Urothelium cell line (cell line): ENCODE data around the gene SERINC5.
A peak's percentile ranks its signal among the peaks of the same experiment; 100 is the strongest.
"Not testable (repeated sequence)": the region's sequence is repeated elsewhere in the genome, so short reads cannot be mapped to it uniquely, and the experiment has no call there.

Experiments
- DNase-seq: peaks from one replicate; pipeline ENCODE4 v3.0.0; 2011; ENCODE audit warnings: low spot score, mixed read lengths
- FAIRE-seq: peaks from 2 replicates; lab custom pipeline; 2011; peaks lifted over from hg19 to GRCh38; lab: Jason Lieb, UNC

Gene SERINC5

DNA sequence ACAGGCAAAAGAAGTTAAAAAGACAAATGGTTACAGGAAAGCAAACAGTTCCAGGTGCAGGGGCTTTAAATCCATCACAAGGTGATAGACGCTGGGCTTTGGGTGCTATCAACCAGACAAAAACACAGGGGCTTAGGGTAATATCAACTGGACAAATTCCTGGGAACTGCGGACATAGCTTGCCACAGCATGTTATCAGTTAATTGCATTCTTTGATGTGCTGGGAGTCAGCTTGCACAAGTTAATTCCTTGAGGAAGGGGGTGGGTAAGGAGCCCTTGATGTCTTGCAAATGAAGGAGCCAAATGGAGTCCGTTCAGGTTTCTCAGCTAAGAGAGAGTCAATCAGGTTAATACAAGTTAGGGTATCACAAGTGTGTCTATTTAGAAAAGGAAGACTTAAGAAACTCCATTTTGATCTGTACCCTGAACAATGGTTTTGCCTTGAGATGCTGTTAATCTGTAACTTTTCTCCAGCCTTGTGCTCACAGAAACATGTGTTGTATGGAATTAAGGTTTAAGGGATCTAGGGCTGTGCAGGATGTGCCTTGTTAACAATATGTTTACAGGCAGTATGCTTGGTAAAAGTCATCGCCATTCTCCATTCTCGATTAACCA, 144.4 kb downstream of the SERINC5 start:
- DNase-seq, FAIRE-seq: not testable (repeated sequence)

DNA sequence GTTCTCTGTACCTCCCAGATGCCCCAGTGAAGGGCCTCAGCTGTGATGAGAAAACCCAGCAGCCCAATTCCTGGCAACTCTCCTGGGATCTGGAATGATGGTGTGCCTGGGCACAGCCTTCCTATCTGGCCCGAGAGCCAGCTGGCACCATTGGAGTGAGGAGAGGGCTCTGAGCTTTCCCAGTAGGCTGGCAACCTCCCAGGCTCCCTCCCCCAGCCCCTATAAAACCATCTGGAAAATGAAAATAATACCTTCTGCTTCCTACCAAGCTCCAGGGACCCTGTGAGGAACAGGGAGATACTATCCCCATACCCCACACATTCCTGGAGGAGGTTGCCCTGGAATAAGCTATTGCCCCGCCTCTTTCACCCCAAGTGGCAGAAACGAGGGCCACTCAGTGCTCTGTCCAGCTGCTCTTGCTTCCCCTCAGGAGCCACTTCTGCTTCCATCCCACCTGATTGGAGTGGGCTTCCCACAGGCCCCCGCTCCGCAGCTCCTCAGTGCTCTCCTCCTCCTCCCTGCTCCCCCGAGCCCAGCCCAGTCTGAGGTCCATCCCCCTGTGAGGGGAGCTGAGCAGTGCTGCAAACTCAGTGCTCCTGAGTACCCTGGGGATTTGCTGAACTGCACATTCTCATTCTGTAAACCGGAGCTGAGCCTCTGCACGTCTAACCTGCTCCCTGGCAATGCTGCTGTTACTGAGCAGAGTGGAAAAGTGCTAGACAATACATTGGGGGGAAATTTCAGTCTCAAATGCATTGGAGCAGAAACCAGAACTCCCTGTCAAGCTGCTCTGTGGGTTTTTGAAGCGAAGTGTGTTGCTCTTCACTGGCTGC, 146.0 kb downstream of the SERINC5 start:
- no peak for DNase-seq
- FAIRE-seq: no peak

DNA sequence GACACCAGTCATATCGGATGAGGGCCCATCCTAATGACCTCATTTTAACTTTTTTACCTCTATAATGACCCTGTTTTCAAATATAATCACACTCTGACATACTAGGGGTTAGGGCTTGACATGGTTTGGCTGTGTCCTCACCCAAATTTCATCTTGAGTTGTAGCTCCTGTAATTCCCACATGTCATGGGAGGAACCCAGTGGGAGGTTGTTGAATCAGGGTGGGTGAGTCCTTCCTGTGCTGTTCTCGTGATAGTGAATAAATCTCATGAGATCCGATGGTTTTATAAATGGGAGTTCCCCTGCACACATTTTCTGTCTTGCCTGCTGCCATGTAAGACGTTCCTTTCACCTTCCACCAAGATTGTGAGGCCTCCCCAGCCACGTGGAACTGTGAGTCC, 148.9 kb downstream of the SERINC5 start:
- FAIRE-seq: no peak
- DNase-seq: no peak

DNA sequence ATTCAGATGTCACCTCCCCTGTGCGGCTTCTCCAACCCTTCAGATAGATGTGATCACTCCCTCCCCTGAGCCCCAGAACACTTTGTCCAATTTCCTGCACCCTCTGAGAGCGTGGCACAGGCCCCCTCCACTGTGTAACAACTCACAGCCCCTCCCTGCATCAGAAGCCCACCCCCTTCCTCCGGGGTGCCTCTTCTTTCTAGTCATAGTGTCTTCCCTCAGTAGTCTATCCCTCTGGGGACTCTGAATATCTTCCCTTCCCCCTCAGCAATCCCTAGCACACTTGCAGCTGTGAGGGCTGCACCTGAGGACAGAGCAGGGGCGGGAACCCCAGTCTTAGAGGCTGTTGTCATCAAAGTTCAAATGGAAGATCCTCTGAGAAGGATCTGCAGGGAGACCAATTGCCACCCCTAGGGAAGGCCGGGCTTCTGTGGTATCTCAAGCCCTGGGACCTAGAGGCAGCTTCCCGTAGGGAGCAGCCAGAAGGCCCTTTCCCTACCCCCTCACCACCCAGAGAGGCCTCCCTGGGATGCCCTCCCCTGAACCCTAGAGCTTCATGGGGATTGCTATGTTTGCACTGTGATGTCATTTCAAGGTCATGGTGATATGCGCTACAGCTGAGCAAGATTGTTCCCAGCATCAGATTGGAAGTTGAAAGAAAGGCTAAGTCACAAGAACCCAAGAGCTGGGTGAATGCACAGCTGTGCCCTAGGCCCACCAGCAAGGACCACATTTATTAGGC, 150.0 kb downstream of the SERINC5 start:
- DNase-seq (no peak), FAIRE-seq (no peak)

DNA sequence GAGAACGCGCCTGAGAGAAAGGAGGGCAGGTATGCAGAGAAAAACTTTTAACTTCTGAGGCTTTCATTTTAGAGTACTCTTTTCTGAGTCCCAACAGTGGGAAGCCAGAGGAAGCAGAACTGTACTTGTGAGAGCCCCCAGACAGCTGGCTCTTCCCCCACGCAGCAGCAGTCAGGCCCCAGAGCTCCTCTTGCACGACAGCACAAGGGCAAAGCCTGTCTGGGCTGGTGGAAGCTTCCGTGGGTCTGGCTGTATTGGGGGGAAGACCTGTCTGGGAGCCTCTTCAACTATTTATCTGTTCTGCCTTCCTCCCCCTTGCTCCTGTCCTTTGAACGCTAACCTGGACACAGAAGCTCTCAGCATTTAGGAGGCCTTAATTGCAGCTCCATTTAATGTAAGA, 152.5 kb downstream of the SERINC5 start:
- FAIRE-seq (no peak), DNase-seq (no peak)

DNA sequence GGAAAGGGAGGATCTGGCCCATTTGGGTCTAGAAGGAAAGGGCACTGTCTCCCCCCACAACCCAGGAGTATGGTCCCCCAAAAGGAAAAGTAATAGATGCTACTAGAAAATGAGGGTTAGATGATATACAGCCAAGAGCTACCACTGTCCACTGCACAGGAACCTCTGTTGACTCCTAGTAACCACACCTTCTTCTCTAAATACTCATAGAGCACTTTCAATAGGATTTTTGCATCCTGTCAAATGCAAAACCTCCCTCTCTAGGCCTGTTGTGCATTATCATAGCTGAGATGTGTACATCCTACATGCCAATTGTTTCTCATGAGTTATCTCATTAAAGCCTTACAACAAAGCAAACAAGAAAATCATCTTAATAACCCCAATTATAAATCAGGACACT, 153.9 kb downstream of the SERINC5 start:
- DNase-seq (no peak), FAIRE-seq (no peak)

DNA sequence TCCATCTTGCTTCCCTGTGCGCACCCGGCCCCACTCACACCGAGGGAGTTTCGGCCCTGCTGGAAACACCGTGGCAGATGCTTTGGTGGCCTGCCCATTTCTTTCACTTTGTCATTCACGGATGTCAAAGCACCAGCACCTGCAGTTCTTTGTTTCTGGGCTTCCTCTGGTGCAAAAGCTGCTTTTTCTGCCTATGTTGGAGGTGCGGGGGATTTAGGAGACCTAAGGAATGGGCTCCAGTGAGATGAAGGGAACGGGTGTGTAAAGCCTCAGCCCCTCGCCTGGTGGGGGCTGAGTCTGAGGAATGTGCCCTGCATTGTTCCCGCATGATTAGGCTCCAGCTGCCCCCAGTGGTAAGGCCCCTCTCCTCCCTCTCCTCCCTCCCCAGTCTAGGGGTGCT, 158.4 kb downstream of the SERINC5 start:
- DNase-seq (no peak), FAIRE-seq (no peak)

DNA sequence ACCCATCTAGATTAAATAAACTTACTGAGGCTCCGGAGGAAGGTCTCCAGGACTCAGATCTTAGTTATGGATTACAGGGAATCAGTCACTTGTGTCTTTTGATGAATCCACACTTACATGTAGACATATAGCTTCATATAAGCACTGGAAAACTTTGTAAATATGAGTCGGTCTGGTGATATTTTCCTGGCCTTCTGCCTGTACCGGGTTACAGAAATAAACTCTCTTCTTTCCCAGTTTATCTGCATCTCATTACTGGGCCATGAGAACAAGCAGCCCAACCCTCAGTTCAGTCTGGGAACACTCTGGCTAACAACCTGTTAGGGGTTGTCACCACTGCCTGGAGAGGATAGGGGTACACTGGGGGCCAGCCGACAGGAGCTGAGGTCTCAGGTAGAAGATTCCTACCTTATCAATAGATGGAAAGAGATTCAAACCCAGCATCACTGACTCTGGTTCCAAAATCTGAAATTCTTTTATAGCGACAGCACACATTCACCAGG, 161.6 kb downstream of the SERINC5 start:
- DNase-seq (no peak), FAIRE-seq (no peak)

DNA sequence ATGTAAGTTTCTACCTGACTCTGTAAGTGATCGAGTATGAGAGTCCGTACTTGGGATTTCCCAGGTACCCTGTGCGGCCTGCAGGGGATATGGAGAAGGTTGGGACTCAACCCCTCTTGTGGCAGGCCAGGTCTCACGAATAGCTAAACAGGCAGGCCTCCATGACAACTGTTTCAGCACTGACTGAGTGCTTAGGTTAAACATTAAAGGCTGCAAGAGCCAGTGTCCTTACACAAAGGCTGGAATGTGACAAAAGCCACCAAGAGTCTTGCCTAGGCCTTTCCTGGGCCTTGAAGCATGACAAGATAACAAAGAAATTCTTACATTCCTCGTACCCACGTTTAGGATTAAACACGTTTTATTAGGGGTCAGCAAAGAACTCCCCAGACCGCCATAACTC, 162.1 kb downstream of the SERINC5 start:
- DNase-seq: no peak

DNA sequence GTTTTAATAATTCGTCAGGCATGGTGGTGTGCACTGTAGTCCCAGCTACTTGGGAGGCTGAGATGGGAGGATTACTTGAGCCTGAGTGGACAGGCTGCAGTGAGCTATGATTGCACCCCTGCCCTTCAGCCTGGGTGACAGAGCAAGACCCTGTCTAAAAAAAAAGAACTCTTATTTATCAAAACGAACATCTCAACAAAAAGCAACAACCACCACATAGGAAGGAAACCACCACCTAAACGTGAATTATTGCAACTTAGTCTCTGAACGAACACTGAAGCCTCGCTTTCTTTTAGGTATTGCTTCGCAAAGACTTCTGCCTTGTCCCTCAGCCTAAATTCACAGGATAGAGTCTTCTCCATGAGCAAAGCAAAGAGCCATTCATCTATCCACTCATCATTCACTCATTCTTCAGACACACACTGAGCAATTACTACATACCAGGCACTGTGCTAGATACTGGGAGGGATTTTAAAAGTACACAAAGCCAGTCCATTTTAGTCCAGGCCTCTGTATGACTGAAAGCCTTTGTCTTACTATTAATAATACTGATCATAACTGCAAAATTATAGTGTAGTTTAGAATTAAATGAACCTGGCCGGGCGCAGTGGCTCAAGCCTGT, 163.3 kb downstream of the SERINC5 start:
- no peak for FAIRE-seq
- no peak for DNase-seq

More for the DNA sequence above, 162.1 kb downstream of the SERINC5 start:
- FAIRE-seq: no peak

DNA sequence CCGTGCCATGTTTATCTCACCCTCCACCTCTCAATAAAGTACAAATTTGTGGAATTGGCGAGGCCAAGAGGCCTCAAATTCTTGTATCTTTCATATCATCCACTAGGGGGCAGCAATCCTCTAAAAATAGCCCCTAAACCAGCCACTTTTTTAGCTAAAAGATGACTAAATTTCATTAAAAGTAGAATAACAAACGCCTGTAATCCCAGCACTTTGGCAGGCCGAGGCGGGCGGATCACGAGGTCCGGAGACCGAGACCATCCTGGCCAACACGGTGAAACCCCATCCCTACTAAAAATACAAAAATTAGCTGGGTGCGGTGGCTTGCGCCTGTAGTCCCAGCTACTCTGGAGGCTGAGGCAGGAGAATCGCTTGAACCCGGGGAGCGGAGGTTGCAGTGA, 164.1 kb downstream of the SERINC5 start:
- not testable (repeated sequence) for FAIRE-seq
- peak; percentile 55 for DNase-seq

DNA sequence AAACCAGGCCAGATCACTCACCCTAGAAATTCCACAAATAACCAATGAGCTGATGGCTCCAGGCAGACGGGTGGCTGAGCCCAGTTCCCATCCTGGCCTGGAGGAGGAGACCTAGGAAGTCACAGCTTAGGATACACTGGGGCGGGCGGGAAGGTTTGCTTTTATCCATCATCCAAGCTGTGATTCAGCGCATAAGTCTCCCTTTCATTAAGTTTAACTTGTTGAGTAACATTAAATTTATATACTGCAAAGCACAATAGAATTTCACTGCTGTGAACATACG, 165.0 kb downstream of the SERINC5 start:
- FAIRE-seq (no peak), DNase-seq (peak; percentile 23)

DNA sequence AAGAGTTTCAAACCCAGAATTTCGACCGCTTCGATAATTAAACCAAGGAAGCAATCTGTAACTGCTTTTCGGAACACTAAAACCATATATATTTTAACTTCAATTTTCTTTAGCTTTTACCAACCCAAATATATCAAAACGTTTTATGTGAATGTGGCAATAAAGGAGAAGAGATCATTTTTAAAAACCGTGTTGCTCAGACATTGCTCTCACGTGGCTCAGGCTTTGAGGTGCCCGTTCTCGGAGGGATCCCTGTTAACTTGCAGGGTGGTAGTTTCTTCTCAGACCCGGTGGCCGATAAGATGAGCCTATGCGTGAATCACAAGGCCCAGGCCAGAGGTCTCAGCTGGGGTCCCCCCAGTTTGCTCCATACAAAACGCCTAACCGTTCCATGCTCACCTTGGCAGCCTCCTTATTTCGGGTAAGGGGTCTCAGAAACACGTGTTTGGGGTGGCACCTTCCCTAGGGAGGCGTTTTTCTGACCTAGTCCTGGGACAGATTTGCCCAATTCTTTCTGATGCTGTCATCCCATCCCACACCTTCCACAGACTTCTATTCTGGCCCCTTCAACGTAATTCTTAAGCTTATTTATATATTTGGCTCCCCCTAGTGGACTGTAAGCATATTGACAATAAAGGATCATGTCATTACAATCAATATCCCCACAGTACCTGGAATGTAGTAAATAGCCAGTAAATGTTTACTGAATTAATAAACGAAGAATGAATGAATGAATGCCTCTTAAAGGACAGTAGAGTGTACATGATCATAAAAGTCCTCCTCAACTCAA, 172.6 kb downstream of the SERINC5 start:
- DNase-seq (peak; percentile 64), FAIRE-seq (no peak)

DNA sequence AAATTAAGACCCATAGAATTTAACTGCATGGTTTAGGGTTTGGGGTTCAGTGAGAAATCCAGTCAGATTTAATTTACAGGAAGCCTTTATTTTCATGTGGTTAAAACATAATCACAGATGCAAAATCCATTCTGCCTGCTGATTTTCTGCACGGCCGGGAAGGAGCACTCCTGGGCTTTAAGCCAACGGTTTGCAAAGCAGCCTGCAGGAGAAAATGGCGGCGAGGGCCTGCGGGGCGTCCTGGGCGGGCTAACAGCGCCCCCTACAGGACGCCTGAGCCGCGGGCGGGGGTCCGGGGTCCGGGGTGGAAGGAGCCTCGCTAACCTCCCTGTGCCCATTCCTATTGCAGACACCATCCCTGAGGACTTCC, 173.1 kb downstream of the SERINC5 start:
- DNase-seq (peak; percentile 84), FAIRE-seq (no peak)

DNA sequence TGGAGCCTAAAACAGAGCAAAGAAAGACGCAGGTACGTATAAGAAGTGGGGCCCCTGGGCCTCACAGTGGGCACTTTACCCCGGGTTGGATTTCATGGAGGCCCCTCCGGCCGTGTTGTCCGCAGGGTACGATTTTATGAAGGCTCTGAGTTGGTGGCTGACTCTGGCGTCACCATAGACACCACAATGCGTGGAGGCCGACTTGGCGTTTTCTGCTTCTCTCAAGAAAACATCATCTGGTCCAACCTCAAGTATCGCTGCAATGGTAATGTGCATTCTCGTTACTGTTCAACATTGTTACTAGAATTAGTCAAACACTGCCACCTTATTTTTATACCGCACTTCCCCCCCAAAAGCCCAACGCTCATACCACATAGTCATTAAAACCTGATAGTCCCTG, 173.6 kb downstream of the SERINC5 start:
- DNase-seq (no peak), FAIRE-seq (no peak)

DNA sequence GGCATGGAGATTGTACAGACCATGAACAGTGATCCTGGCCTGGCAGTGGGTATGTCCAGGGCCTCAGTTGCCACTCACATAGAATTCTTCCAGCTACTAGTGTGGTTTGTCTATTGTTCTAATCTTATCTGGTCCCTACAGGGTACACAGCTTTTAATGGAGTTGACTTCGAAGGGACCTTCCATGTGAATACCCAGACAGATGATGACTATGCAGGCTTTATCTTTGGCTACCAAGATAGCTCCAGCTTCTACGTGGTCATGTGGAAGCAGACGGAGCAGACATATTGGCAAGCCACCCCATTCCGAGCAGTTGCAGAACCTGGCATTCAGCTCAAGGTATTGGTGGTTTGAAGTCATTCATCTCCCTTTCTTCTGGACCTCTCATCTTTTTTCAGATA, 176.9 kb downstream of the SERINC5 start:
- DNase-seq (no peak), FAIRE-seq (no peak)

DNA sequence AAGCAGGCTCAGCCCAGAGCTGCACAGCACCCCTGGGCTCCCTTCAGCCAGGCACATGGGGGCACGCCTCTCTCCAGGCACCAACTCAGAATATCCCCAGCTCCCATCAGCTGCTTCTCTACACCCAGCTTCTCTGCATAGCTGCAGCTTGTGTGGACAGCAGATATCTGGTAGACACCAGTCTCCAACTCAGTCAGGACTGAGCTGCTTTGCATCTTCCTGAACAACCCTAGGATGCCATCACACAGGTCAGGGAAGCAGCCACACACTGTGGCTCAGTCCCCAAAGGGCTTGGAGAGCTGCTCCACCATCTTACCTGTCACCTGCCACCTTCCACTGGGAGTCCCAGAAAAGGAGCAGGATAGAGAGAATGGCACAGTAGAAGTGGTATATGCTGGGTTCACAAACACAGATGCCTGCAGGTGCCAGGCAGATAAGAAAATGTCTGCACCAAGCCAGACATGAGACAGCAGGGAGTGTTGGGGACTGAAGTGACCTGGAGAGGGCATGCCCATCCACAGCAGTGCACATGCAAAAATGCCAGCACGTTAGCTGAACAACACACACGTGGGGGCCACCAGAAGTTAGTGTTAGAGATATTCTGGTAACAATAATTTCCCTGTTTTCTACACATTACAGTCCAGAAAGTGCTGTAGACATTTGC, 178.7 kb downstream of the SERINC5 start:
- FAIRE-seq: no peak

DNA sequence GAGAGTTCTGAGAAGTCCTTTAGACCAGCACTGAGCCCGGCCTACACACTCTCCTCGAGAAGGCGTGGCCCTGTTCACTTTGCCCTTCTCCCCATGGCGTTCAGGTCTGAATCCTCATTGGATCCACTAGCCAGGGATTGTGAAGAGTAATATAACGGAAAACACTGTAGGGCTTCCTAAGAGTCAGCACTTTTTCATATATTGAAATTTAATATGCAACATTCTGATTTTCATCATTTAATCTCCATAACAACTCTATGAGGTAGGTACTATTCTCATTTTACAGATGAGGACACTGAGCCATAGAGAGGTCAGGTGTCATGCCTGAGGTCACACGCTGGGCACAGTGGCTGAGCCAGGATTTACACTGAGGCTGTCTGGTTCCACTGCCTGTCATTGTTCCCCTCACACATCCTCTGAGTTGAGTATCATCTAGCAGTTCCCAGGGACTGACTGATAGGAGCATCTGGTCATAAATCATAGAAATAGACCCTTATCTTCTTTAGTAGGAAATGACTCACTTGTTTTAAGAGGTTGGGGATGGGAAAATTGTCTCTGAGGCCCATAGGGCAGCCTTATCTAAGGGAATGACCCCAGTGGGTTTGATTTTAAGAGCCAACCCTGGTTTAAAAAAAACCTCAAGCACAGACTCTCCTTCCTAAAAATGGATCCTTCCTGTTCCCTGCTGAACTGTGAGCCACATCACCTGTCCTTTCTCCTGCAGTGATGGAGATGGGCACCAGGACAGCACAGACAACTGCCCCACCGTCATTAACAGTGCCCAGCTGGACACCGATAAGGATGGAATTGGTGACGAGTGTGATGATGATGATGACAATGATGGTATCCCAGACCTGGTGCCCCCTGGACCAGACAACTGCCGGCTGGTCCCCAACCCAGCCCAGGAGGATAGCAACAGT, 179.5 kb downstream of the SERINC5 start:
- no peak for FAIRE-seq

More for the DNA sequence above, 178.7 kb downstream of the SERINC5 start:
- DNase-seq: no peak

More for the DNA sequence above, 179.5 kb downstream of the SERINC5 start:
- DNase-seq: no peak
